CD4-positive, alpha-beta T cell treated with Interleukin-4 for 1 hour (primary cell): ENCODE measurements around the gene MTTP.

ENCODE experiments used
- DNase-seq, 2 donors: peaks; one replicate each; pipeline ENCODE4 v3.0.0-alpha.2; 2020 to 2022

Gene MTTP

GRCh38 chr4:99593781-99594641 lies 19.4 kb downstream of the MTTP start:
- DNase-seq, result no peak

- no peak for DNase-seq
Observed at GRCh38 chr4:99594818-99595217, 20.2 kb downstream of the MTTP start.

- DNase-seq, result no peak
Observed at GRCh38 chr4:99606716-99607115, 32.1 kb downstream of the MTTP start.

GRCh38 chr4:99608417-99608816 lies 33.8 kb downstream of the MTTP start:
- no peak for DNase-seq

GRCh38 chr4:99610605-99611175 lies 36.1 kb downstream of the MTTP start:
- DNase-seq, result no peak

- no peak for DNase-seq
Observed at GRCh38 chr4:99612281-99612680, 37.7 kb downstream of the MTTP start.

- no peak for DNase-seq
Observed at GRCh38 chr4:99612704-99613103, 38.1 kb downstream of the MTTP start.

- no peak for DNase-seq
Observed at GRCh38 chr4:99614491-99614890, 39.9 kb downstream of the MTTP start.

- DNase-seq, result no peak
Observed at GRCh38 chr4:99615170-99615820, 40.7 kb downstream of the MTTP start.

- no peak for DNase-seq
Observed at GRCh38 chr4:99617374-99617773, 42.8 kb downstream of the MTTP start.

- no peak for DNase-seq
Observed at GRCh38 chr4:99622341-99622740, 47.7 kb downstream of the MTTP start.

GRCh38 chr4:99624141-99624719 lies 49.6 kb downstream of the MTTP start:
- DNase-seq, result no peak

- DNase-seq, result no peak
Observed at GRCh38 chr4:99625369-99625768, 50.7 kb downstream of the MTTP start.

- DNase-seq, result no peak
Observed at GRCh38 chr4:99628040-99628439, 53.4 kb downstream of the MTTP start.

- no peak for DNase-seq
Observed at GRCh38 chr4:99629962-99630554, 55.4 kb downstream of the MTTP start.

GRCh38 chr4:99630857-99631360 lies 56.3 kb downstream of the MTTP start:
- no peak for DNase-seq

- no peak for DNase-seq
Observed at GRCh38 chr4:99633772-99634171, 59.1 kb downstream of the MTTP start.

- no peak for DNase-seq
Observed at GRCh38 chr4:99634742-99635360, 60.2 kb downstream of the MTTP start.

- no peak for DNase-seq
Observed at GRCh38 chr4:99635601-99636000, 61.0 kb downstream of the MTTP start.

GRCh38 chr4:99636422-99636821 lies 61.8 kb downstream of the MTTP start:
- no peak for DNase-seq

GRCh38 chr4:99637174-99637573 lies 62.5 kb downstream of the MTTP start:
- no peak for DNase-seq

GRCh38 chr4:99640676-99641075 lies 66.1 kb downstream of the MTTP start:
- no peak for DNase-seq
